ENCODE data around the gene GLUD2. TPM values are rescaled to one million over a fixed set of nuclear protein-coding genes. Genes with fewer than 3 reads are reported as not detected.

The GLUD2 gene
- total RNA-seq: 3.2 TPM

DNA sequence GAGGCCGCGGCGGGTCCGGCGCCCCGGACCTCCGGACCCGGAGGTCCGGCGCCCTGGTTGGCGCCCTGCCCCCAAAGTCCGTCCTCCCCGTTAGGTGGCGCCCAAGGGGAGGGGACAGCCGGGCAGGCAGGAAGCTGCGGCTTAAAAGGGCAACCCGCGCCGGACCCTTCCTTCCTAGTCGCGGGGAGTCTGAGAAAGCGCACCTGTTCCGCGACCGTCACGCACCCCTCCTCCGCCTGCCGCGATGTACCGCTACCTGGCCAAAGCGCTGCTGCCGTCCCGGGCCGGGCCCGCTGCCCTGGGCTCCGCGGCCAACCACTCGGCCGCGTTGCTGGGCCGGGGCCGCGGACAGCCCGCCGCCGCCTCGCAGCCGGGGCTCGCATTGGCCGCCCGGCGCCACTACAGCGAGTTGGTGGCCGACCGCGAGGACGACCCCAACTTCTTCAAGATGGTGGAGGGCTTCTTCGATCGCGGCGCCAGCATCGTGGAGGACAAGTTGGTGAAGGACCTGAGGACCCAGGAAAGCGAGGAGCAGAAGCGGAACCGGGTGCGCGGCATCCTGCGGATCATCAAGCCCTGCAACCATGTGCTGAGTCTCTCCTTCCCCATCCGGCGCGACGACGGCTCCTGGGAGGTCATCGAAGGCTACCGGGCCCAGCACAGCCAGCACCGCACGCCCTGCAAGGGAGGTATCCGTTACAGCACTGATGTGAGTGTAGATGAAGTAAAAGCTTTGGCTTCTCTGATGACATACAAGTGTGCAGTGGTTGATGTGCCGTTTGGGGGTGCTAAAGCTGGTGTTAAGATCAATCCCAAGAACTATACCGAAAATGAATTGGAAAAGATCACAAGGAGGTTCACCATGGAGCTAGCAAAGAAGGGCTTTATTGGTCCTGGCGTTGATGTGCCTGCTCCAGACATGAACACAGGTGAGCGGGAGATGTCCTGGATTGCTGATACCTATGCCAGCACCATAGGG lies at the start of gene GLUD2:
Gene GLUD2, plus strand, starts transcription at position 170 of the 979 bp plus-strand sequence. Its CDS starts 75 bp downstream, at position 245.

Other genes starting within 250 kb of the GLUD2 start
- not detected for gene CT47B1, start 171.7 kb upstream of the GLUD2 start, total RNA-seq
- not detected for gene CT47A11, start 110.5 kb upstream of the GLUD2 start, total RNA-seq
- not detected for gene CT47A10, start 105.6 kb upstream of the GLUD2 start, total RNA-seq
- gene CT47A9, start 100.7 kb upstream of the GLUD2 start, total RNA-seq: not detected
- not detected for gene CT47A8, start 95.9 kb upstream of the GLUD2 start, total RNA-seq
- not detected for gene CT47A7, start 91.0 kb upstream of the GLUD2 start, total RNA-seq
- not detected for gene CT47A6, start 86.1 kb upstream of the GLUD2 start, total RNA-seq
- not detected for gene CT47A5, start 81.3 kb upstream of the GLUD2 start, total RNA-seq
- gene CT47A4, start 76.4 kb upstream of the GLUD2 start, total RNA-seq: not detected
- not detected for gene CT47A3, start 71.5 kb upstream of the GLUD2 start, total RNA-seq
- gene CT47A2, start 66.7 kb upstream of the GLUD2 start, total RNA-seq: not detected
- gene CT47A1, start 61.9 kb upstream of the GLUD2 start, total RNA-seq: not detected

Data from diencephalon (tissue), 1 donor.